Measurements from ENCODE around the gene ZNF496. TPM values are rescaled to one million over a fixed set of nuclear protein-coding genes. Genes with fewer than 3 reads are reported as not detected.
"Not testable (repeated sequence)": the region's sequence is repeated elsewhere in the genome, so short reads cannot be mapped to it uniquely, and the experiment has no call there.

ZNF496 gene
- total and polyA plus RNA-seq, 2 of the 4 experiments (the other 2 are of a cell fraction) = 11.7 to 16.2 TPM

DNA sequence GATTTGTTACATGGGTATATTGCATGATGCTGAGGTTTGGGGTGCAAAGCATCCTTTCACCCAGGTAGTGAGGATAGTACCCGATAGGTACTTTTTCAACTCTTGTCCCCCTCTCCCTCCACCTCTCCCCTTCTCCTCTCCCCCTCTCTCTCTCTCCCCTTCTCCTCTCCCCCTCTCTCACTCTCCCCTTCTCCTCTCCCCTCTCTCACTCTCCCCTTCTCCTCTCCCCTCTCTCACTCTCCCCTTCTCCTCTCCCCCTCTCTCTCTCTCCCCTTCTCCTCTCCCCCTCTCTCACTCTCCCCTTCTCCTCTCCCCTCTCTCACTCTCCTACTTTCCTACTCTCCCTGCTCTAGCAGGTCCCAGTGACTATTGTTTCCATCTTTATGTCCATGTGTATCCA lies 31.3 kb upstream of the ZNF496 start:
- H3K18ac ChIP-seq (ENCODE audit: low read depth, low read length); H3K14ac ChIP-seq (replicated peaks; ENCODE audit: low read depth, low read length); POLR2A ChIA-PET (ENCODE audit: unreplicated experiment); H3K56ac ChIP-seq (ENCODE audit: extremely low read depth, insufficient read depth, low read length); H4K91ac ChIP-seq (ENCODE audit: insufficient read depth, low read depth, low read length); H3K23ac ChIP-seq (ENCODE audit: low read depth, low read length); H2BK20ac ChIP-seq (ENCODE audit: low read depth, low read length); dilution Hi-C loops (cut with HindIII; ENCODE audit: low sequenced_read_pairs, unreplicated experiment); H2BK15ac ChIP-seq (ENCODE audit: low read depth, low read length); intact Hi-C loops (cut with micrococcal nuclease); BruUV-seq (replicated peaks); H4K20me1 ChIP-seq (ENCODE audit: insufficient read depth, low read length); H3K4me1 ChIP-seq (ENCODE audit: control insufficient read depth, insufficient read depth, low read length); H3K27ac ChIP-seq (ENCODE audit: insufficient read depth, low read length); H4K8ac ChIP-seq (ENCODE audit: low read depth in 2 of 2, low read length in 2 of 2); H2AFZ ChIP-seq (replicated peaks; ENCODE audit: low read length, poor library complexity); H3K79me1 ChIP-seq (ENCODE audit: low read depth in 1 of 2, low read length in 2 of 2); H2AK5ac ChIP-seq (ENCODE audit: low read depth, low read length); H3K4me2 ChIP-seq (ENCODE audit: low read depth, low read length); H4K5ac ChIP-seq (ENCODE audit: low read depth, low read length); H3K4me3 ChIP-seq (ENCODE audit: insufficient read depth, low read depth, low read length); H3K9me3 ChIP-seq (ENCODE audit: control insufficient read depth, insufficient read depth, low read length); H3K9me1 ChIP-seq (ENCODE audit: insufficient read depth, low read length); ATAC-seq (ENCODE audit: low read depth); H2BK120ac ChIP-seq (ENCODE audit: low read depth, low read length); in situ Hi-C loops (cut with MboI; ENCODE audit: low sequenced_read_pairs); H3K27me3 ChIP-seq (ENCODE audit: control insufficient read depth, insufficient read depth, low read length); H3K36me3 ChIP-seq (ENCODE audit: control insufficient read depth, insufficient read depth, low read length); H3K9ac ChIP-seq (ENCODE audit: low read depth, low read length); H2BK5ac ChIP-seq (ENCODE audit: low read depth, low read length, poor library complexity, severe bottlenecking); H2AK9ac ChIP-seq (replicated peaks; ENCODE audit: low read depth, low read length, poor library complexity); DNase-seq; H3K4ac ChIP-seq (ENCODE audit: low read depth, low read length): not testable (repeated sequence)
- CTCF ChIA-PET = interaction anchor here (0.6 to 1.5 kb wide), 2 partner anchors 10 to 244 kb away, joined by 3 to 5 read pairs; no protein-coding TSS in a partner anchor
- WGBS, 2 experiments (ENCODE audit: extremely low coverage in 2 of 2, insufficient read length in 1 of 2) = no CpG with 5 or more reads among the region's 1 CpG
